Subcutaneous adipose tissue (tissue), 4 donors: ENCODE data around the gene CTNNB1. TPM values are rescaled to one million over a fixed set of nuclear protein-coding genes. Genes with fewer than 3 reads are reported as not detected.

Experiments
- total RNA-seq, 4 donors: library from RNA; depleted of rRNA; stranded (reverse); fragments of >200 nt; gene quantifications; one replicate each; pipeline ENCODE4 v1.1.0, GENCODE V29; 2016
- TF ChIP-seq, protein P1 (sequence below): fragments of 450-650 bp; IDR thresholded peaks from one replicate; pipeline ENCODE4 v1.5.1; 2016; ENCODE audit warnings: low read depth, mild to moderate bottlenecking, control low read depth, antibody characterized with exemption, moderate library complexity

Gene CTNNB1
- total RNA-seq, 4 donors from 2014 or later = 234 to 450 (median 389) TPM

- TF ChIP-seq, protein P1, sequence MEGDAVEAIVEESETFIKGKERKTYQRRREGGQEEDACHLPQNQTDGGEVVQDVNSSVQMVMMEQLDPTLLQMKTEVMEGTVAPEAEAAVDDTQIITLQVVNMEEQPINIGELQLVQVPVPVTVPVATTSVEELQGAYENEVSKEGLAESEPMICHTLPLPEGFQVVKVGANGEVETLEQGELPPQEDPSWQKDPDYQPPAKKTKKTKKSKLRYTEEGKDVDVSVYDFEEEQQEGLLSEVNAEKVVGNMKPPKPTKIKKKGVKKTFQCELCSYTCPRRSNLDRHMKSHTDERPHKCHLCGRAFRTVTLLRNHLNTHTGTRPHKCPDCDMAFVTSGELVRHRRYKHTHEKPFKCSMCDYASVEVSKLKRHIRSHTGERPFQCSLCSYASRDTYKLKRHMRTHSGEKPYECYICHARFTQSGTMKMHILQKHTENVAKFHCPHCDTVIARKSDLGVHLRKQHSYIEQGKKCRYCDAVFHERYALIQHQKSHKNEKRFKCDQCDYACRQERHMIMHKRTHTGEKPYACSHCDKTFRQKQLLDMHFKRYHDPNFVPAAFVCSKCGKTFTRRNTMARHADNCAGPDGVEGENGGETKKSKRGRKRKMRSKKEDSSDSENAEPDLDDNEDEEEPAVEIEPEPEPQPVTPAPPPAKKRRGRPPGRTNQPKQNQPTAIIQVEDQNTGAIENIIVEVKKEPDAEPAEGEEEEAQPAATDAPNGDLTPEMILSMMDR = no peak
These were observed 5.3 kb upstream of the CTNNB1 start for GRCh38 chr3:41193794-41194539.

- TF ChIP-seq, protein P1 = no peak
These were observed 4.6 kb upstream of the CTNNB1 start for GRCh38 chr3:41194701-41195100.

DNA sequence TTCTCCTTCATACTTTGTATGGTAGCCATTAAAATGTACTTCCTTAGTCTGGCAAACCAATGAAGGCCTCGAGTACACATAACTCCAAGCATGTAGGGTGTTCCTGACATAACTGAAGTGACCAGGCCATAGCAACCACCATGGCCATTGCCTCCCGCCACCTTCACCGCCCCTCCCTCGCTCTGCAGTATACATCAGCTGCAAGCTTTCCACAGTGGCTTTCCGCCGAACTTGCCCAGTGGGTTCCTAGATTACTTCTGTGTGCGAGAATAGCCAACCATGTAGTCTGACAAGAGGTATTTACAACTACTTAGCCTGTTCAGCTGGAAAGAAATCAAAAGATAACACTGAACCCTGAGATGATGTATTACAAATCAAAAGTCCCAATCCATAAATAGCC, 3.4 kb upstream of the CTNNB1 start:
- TF ChIP-seq, protein P1 = no peak

DNA sequence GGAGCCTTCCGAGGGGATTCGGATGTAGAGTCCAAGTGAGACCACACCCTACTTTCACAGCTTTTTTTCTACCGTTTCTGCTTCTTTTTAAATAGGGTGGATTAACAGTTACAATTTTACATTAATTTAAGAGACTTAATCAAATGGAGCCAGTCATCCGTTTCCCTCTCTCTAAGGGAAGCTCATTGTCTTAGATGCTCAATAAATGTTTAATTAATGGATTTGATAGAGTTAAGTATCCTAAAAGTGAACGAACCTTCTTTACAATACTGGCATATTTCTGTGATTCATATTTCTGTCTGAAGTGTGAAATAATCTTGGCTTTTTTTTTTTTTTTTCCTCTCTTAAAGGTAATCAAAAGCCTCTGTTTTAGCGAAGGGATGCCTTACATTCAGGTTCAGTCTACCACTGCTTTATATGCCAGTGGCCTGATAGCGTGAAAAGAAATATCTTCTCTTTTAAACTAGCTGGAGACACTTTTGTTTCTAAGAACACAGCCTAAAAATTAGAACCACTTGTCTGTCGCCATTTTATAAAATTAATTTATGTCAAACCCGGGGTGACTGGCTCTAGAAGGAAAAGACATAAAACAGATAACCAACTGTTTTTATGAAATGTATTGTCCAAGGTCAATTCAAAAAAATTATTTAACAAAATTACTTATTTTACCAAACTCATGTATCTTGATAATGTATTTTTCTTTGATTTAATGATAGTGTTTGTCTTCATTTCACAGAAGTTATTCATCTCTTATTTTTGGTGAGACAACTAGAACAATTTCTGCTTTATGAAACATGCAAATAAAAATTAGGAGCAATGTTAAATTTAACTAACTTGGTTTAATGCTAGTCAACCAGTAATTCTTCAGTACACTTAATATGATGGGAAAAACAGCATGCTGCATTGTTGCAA, 2.5 kb upstream of the CTNNB1 start:
- TF ChIP-seq, protein P1 = no peak

DNA sequence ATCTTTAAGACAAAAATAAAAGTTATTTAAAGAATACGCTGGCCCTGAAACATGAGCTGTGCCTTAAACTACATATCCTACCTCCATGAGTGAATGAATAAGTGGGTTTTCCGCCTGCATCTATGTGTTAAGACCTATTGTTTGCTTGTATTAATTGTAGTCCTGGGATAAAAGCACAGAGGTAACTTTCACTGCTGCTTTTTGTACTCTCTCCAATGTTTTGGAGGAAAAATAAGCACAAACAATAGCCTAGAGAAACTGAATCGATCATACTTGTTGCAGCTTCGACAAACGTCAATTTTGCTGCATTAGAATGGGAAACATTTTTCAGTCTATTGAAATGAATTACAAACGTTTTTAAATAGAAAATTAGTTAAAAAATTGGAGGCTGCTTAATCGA, 1.3 kb upstream of the CTNNB1 start:
- TF ChIP-seq, protein P1 = no peak

- TF ChIP-seq, protein P1 = no peak
These were observed 779 bp upstream of the CTNNB1 start for GRCh38 chr3:41198526-41198925.

GRCh38 chr3:41199866-41200668, 762 bp downstream of the CTNNB1 start:
- TF ChIP-seq, protein P1 = no peak
